Smooth muscle cell (in vitro differentiated cells): ENCODE results near the gene PACS1. TPM values are rescaled to one million over a fixed set of nuclear protein-coding genes. Genes with fewer than 3 reads are reported as not detected.
A peak's percentile ranks its signal among the peaks of the same experiment; 100 is the strongest.

ENCODE experiments used
- DNase-seq: peaks from one replicate; lab custom pipeline; 2025; ENCODE audit not compliant: unreplicated experiment; lab: John Stamatoyannopoulos, UW
- H2AFZ ChIP-seq: fragments of 200-600 bp; sonication (generic); 2 replicates; pipeline ENCODE4 v1.6.0; 2016; ENCODE audit warnings: antibody characterized with exemption, low read depth, mild to moderate bottlenecking
- H3F3A ChIP-seq: fragments of 200-600 bp; sonication (generic); 2 replicates; pipeline ENCODE4 v1.6.0; 2017; ENCODE audit warnings: antibody characterized with exemption, low read depth
- H3K27ac ChIP-seq: fragments of 200-600 bp; sonication (generic); 2 replicates; pipeline ENCODE4 v1.5.1; 2016; ENCODE audit warnings: low read depth, mild to moderate bottlenecking
- H3K27me3 ChIP-seq: fragments of 200-600 bp; sonication (generic); 2 replicates; pipeline ENCODE4 v1.6.1; 2016; ENCODE audit warnings: low read depth, mild to moderate bottlenecking
- H3K36me3 ChIP-seq: fragments of 200-600 bp; sonication (generic); 2 replicates; pipeline ENCODE4 v1.5.1; 2016; ENCODE audit warnings: low read depth
- H3K4me1 ChIP-seq: fragments of 200-600 bp; sonication (generic); 2 replicates; pipeline ENCODE4 v1.5.1; 2016; ENCODE audit warnings: low read depth
- H3K4me2 ChIP-seq: fragments of 200-600 bp; sonication (generic); 2 replicates; pipeline ENCODE4 v1.6.0; 2016; ENCODE audit warnings: mild to moderate bottlenecking
- H3K4me3 ChIP-seq: fragments of 200-600 bp; sonication (generic); 2 replicates; pipeline ENCODE4 v1.5.1; 2016; ENCODE audit warnings: mild to moderate bottlenecking
- H3K79me2 ChIP-seq: fragments of 200-600 bp; sonication (generic); 2 replicates; pipeline ENCODE4 v1.6.0; 2016; ENCODE audit warnings: low read depth, mild to moderate bottlenecking
- H3K9ac ChIP-seq: fragments of 200-600 bp; sonication (generic); 2 replicates; pipeline ENCODE4 v1.6.0; 2016; ENCODE audit warnings: low read depth
- H3K9me3 ChIP-seq: fragments of 200-600 bp; sonication (generic); replicated peaks from 2 replicates; pipeline ENCODE4 v1.5.1; 2016; ENCODE audit warnings: low read depth
- H4K20me1 ChIP-seq: fragments of 200-600 bp; sonication (generic); 2 replicates; pipeline ENCODE4 v1.6.0; 2016; ENCODE audit warnings: low read depth
- WGBS: methylation state at CpG from one replicate; pipeline ENCODE4 v1.1.7; 2016; ENCODE audit warnings: low lambda C conversion rate; 5-methylcytosine and 5-hydroxymethylcytosine counted together
- polyA plus RNA-seq: library from polyadenylated mRNA; unstranded; fragments of >200 nt; fragmentation: Nextera tagmentation; extraction: Ambion mirVana; gene quantifications from 2 replicates; pipeline ENCODE4 v1.2.1, GENCODE V29; 2016
- total RNA-seq: library from RNA; depleted of rRNA; stranded (reverse); fragments of >200 nt; gene quantifications from 2 replicates; pipeline ENCODE4 v1.2.3, GENCODE V29; 2014
- TF ChIP-seq, protein P1 (sequence below): fragments of 200-600 bp; sonication (generic); IDR thresholded peaks from 2 replicates; pipeline ENCODE4 v1.5.1; 2017; ENCODE audit warnings: borderline replicate concordance, mild to moderate bottlenecking, antibody characterized with exemption; ENCODE audit not compliant: insufficient read depth, poor library complexity, severe bottlenecking

The PACS1 gene
- total and polyA plus RNA-seq, 2 experiments from 2014 or later, result 87.6 to 140 TPM

DNA sequence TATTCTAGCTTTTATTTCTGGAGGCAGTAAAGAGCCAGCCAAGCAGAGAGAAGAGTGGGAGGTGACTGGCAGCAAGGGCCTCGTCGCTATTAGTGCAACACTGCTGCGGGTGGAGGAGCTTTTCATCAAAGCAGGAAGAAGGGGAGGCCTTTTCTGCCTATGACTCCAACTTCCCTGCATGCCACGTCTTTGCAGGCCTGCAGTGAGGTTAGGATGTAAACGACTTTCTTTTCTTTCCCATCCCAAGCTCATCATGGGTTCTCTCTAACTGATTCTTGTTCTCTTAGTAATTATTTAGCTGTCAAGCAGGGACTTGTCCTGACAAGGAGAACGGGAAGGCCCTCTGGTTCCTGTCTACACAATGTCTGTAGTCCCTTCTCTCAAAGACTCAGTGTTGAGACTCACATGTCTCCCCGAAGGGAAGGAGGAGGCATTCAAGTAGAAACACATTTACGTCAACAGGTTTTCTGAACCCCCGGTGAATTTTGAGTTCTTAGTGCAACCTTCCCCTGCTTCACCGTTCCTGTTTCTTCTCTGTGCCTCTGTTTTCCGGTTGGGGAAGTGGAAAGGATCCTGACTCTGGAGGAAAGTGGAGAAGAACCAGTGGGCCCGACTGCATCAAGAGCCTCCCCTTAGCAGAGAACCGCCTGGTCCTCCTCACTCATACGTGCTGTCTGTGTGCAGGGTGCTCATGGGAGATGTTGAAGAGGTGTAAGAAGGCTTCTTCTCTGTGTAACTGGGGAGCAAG is 56.9 kb downstream of the PACS1 start:
- no peaks in the 10 kb centered on the region for H3K36me3 ChIP-seq
- no peak overlapping the region for H2AFZ ChIP-seq
- no peaks in the 10 kb centered on the region for H4K20me1 ChIP-seq
- peaks cover 38% of the 10 kb centered on the region for H3K4me1 ChIP-seq
- H3F3A ChIP-seq, result peaks cover 24% of the 10 kb centered on the region
- H3K4me2 ChIP-seq, result peak overlapping the region; percentile 56
- peaks cover 90% of the 10 kb centered on the region for H3K79me2 ChIP-seq
- H3K9ac ChIP-seq, result peak overlapping the region; percentile 73
- H3K27me3 ChIP-seq, result no peaks in the 10 kb centered on the region
- DNase-seq, result no peak
- 43% methylated on average over 14 of the region's 14 CpGs for WGBS
- no peak overlapping the region for H3K4me3 ChIP-seq
- H3K9me3 ChIP-seq, result no peaks in the 10 kb centered on the region
- TF ChIP-seq, protein P1, sequence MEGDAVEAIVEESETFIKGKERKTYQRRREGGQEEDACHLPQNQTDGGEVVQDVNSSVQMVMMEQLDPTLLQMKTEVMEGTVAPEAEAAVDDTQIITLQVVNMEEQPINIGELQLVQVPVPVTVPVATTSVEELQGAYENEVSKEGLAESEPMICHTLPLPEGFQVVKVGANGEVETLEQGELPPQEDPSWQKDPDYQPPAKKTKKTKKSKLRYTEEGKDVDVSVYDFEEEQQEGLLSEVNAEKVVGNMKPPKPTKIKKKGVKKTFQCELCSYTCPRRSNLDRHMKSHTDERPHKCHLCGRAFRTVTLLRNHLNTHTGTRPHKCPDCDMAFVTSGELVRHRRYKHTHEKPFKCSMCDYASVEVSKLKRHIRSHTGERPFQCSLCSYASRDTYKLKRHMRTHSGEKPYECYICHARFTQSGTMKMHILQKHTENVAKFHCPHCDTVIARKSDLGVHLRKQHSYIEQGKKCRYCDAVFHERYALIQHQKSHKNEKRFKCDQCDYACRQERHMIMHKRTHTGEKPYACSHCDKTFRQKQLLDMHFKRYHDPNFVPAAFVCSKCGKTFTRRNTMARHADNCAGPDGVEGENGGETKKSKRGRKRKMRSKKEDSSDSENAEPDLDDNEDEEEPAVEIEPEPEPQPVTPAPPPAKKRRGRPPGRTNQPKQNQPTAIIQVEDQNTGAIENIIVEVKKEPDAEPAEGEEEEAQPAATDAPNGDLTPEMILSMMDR, result no peak
- H3K27ac ChIP-seq, result peak overlapping the region; percentile 94

DNA sequence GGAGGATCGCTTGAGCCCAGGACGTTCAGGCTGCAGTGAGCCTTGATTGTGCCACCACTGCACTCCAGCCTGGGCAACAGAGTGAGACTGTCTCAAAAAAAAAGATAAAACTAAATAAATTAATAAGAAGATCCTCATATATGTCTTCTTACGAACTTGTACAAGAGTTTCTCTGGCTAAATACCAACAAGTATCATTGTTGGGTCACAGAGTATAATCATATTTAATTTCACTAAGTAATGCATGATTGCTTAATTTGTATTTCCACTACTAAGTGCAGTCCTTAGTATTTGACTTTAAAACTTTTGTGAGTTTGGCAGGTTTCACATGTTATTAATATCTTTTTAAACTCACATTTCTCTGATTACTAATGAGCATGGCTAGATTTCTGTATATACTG is 60.9 kb downstream of the PACS1 start:
- no peaks in the 10 kb centered on the region for H3K27me3 ChIP-seq
- H3K9me3 ChIP-seq, result no peaks in the 10 kb centered on the region
- H3K79me2 ChIP-seq, result peaks cover 86% of the 10 kb centered on the region
- peaks cover 19% of the 10 kb centered on the region for H4K20me1 ChIP-seq
- WGBS, result 76% methylated on average over 3 of the region's 3 CpGs
- no peak overlapping the region for H3K4me2 ChIP-seq
- TF ChIP-seq, protein P1, result no peak
- no peaks in the 10 kb centered on the region for H3K36me3 ChIP-seq
- DNase-seq, result no peak
- H3K27ac ChIP-seq, result no peak overlapping the region
- H2AFZ ChIP-seq, result no peak overlapping the region
- no peak overlapping the region for H3K4me3 ChIP-seq
- peaks cover 2% of the 10 kb centered on the region for H3F3A ChIP-seq
- peaks cover 19% of the 10 kb centered on the region for H3K4me1 ChIP-seq
- no peak overlapping the region for H3K9ac ChIP-seq

DNA sequence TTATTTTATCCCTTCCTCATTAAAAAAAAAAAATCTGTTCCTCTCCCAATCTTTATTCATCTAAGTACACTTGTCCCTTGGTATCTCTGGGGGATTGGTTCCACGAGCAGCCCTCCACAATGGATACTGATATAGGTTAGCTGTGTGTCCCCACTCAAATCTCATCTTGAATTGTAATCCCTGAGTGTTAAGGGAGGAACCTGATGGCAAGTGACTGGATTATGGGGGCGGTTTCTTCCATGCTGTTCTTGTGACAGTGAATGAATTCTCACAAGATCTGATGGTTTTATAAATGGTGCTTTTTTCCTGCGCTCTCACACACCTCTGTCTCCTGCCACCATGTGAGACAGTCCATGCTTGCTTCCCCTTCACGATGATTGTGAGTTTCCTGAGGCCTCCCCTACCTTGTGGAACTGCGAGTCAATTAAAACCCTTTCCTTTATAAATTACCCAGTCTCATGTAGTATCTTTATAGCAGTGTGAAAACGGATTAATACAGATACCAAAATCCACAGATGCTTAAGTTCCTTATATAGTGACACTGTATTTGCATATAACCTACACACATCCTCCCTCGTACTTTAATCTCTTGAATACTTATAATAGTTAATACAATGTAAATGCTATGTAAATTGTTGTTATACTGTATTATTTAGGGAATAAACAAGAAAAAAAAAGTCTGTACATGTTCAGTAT is 62.0 kb downstream of the PACS1 start:
- DNase-seq, result no peak
- peaks cover 25% of the 10 kb centered on the region for H4K20me1 ChIP-seq
- H3K9me3 ChIP-seq, result no peaks in the 10 kb centered on the region
- no peaks in the 10 kb centered on the region for H3K36me3 ChIP-seq
- H2AFZ ChIP-seq, result no peak overlapping the region
- no peak overlapping the region for H3K4me3 ChIP-seq
- H3K79me2 ChIP-seq, result peaks cover 85% of the 10 kb centered on the region
- WGBS, result 85% methylated on average over 7 of the region's 7 CpGs
- no peaks in the 10 kb centered on the region for H3K27me3 ChIP-seq
- no peak overlapping the region for H3K9ac ChIP-seq
- no peak overlapping the region for H3K27ac ChIP-seq
- H3K4me2 ChIP-seq, result no peak overlapping the region
- peaks cover 8% of the 10 kb centered on the region for H3K4me1 ChIP-seq
- H3F3A ChIP-seq, result peaks cover under 1% of the 10 kb centered on the region
- TF ChIP-seq, protein P1, result no peak
